Endothelial cell of umbilical vein (primary cell): ENCODE data around the gene PSPN. TPM values are rescaled to one million over a fixed set of nuclear protein-coding genes. Genes with fewer than 3 reads are reported as not detected.
A peak's percentile ranks its signal among the peaks of the same experiment; 100 is the strongest.

Experiments
- BruUV-seq: library from RNA; stranded (reverse); fragments of 400-500 nt; replicated peaks from 2 replicates; lab custom pipeline; 2021; lab: Mats Ljungman, UMichigan
- CTCF ChIA-PET: fragments of 300-600, 350-600 bp; sonication (Branson Sonifier 250); formaldehyde crosslinking; loops from one replicate; lab custom pipeline; 2021; ENCODE audit warnings: antibody characterized with exemption, inconsistent platforms; lab: Charles Lee
- POLR2A ChIA-PET: fragments of 300-600, 350-600 bp; sonication (Branson Sonifier 250); formaldehyde crosslinking; loops from one replicate; lab custom pipeline; 2021; ENCODE audit warnings: antibody characterized with exemption, inconsistent platforms; lab: Charles Lee
- DNase-seq: peaks from one replicate; pipeline ENCODE4 v3.0.0-alpha.2; 2011; ENCODE audit warnings: low read depth, low spot score
- FAIRE-seq: peaks from 2 replicates; lab custom pipeline; 2011; peaks lifted over from hg19 to GRCh38; lab: Jason Lieb, UNC
- H2AFZ ChIP-seq: 2 replicates; pipeline ENCODE4 v1.6.0; 2012; ENCODE audit warnings: low read depth, low read length, control low read depth, inconsistent platforms
- H3K27ac ChIP-seq: 2 replicates; pipeline ENCODE4 v1.5.1; 2011; ENCODE audit warnings: low read depth, mild to moderate bottlenecking, control low read depth, low read length, moderate library complexity; ENCODE audit not compliant: insufficient read depth
- H3K27me3 ChIP-seq, 2 experiments: 2 replicates each; pipeline versions ENCODE4 v1.6.0 to v1.6.1; 2011; ENCODE audit warnings: low read length in 2 of 2, mixed read lengths in 1 of 2; ENCODE audit not compliant: control insufficient read depth in 2 of 2, insufficient read depth in 2 of 2
- H3K36me3 ChIP-seq, 2 experiments: 2 replicates in 1 of 2; 3 replicates in 1 of 2; pipeline ENCODE4 v1.5.1; 2011; ENCODE audit warnings: low read length in 2 of 2, mild to moderate bottlenecking in 1 of 2, moderate library complexity in 1 of 2; ENCODE audit not compliant: control insufficient read depth in 2 of 2, insufficient read depth in 2 of 2; ENCODE audit errors: extremely low read depth in 1 of 2
- H3K4me1 ChIP-seq: 3 replicates; pipeline ENCODE4 v1.5.1; 2011; ENCODE audit warnings: mild to moderate bottlenecking, low read length; ENCODE audit not compliant: control insufficient read depth, insufficient read depth; ENCODE audit errors: extremely low read depth
- H3K4me2 ChIP-seq: 2 replicates; pipeline ENCODE4 v1.6.1; 2011; ENCODE audit warnings: low read length, control low read depth, mixed read lengths; ENCODE audit not compliant: insufficient read depth
- H3K4me3 ChIP-seq, 3 experiments: fragments of 200-600 bp in 1 of 3; sonication (generic), shearing (Covaris generic) in 1 of 3; replicated peaks in 1 of 3; 2 replicates each; pipeline ENCODE4 v1.5.1; 2011 to 2016; ENCODE audit warnings: control low read depth in 3 of 3, low read length in 3 of 3, mild to moderate bottlenecking in 2 of 3, inconsistent platforms in 1 of 3, low read depth in 1 of 3, moderate library complexity in 1 of 3; ENCODE audit not compliant: insufficient read depth in 1 of 3
- H3K79me2 ChIP-seq: 2 replicates; pipeline ENCODE4 v1.6.0; 2012; ENCODE audit warnings: low read length, inconsistent platforms; ENCODE audit not compliant: control insufficient read depth, insufficient read depth
- H3K9ac ChIP-seq: replicated peaks from 2 replicates; pipeline ENCODE3; 2011; ENCODE audit warnings: low read length, control low read depth; ENCODE audit not compliant: insufficient read depth; ENCODE audit errors: extremely low read depth
- H3K9me1 ChIP-seq: replicated peaks from 3 replicates; pipeline ENCODE4 v1.6.0; 2011; ENCODE audit warnings: mild to moderate bottlenecking, low read length; ENCODE audit not compliant: control insufficient read depth, insufficient read depth; ENCODE audit errors: extremely low read depth
- H3K9me3 ChIP-seq: replicated peaks from 2 replicates; pipeline ENCODE4 v1.5.1; 2012; ENCODE audit warnings: low read length, inconsistent platforms; ENCODE audit not compliant: control insufficient read depth, insufficient read depth
- H4K20me1 ChIP-seq: replicated peaks from 2 replicates; pipeline ENCODE3; 2011; ENCODE audit warnings: mild to moderate bottlenecking, low read length; ENCODE audit not compliant: control insufficient read depth, insufficient read depth; ENCODE audit errors: extremely low read depth
- EZH2 ChIP-seq: IDR thresholded peaks from 2 replicates; pipeline ENCODE4 v1.6.1; 2012; ENCODE audit warnings: borderline replicate concordance, low read depth, mild to moderate bottlenecking, moderate library complexity, low read length, inconsistent platforms; ENCODE audit not compliant: severe bottlenecking
- FOS ChIP-seq: IDR thresholded peaks from 2 replicates; pipeline ENCODE4 v1.6.1; 2011; ENCODE audit warnings: mild to moderate bottlenecking, low read length, moderate library complexity, borderline replicate concordance; ENCODE audit not compliant: insufficient read depth
- GATA2 ChIP-seq: IDR thresholded peaks from 2 replicates; pipeline ENCODE4 v1.7.0; 2011; ENCODE audit warnings: low read depth, mild to moderate bottlenecking, moderate library complexity, mixed read lengths, low read length; ENCODE audit not compliant: insufficient read length, insufficient read depth
- JUN ChIP-seq: IDR thresholded peaks from 2 replicates; pipeline ENCODE4 v1.6.1; 2011; ENCODE audit warnings: borderline replicate concordance, low read depth; ENCODE audit not compliant: insufficient read length, insufficient read depth
- MYC ChIP-seq: IDR thresholded peaks from one replicate; pipeline ENCODE4 v1.6.1; 2011; ENCODE audit warnings: mild to moderate bottlenecking, low read depth, low read length
- POLR2A ChIP-seq: IDR thresholded peaks from 2 replicates; pipeline ENCODE4 v1.6.1; 2012; ENCODE audit warnings: low read depth, mild to moderate bottlenecking, control low read depth, low read length
- POLR2AphosphoS5 ChIP-seq: IDR thresholded peaks from 2 replicates; pipeline ENCODE4 v1.6.1; 2012; ENCODE audit warnings: low read depth, mild to moderate bottlenecking, control low read depth, low read length, moderate library complexity; ENCODE audit not compliant: insufficient read depth
- dilution Hi-C: fragments of 300-500 bp; cut with MboI; formaldehyde crosslinking; loops from one replicate; pipeline ENCODE4 v1.15.0; 2019; ENCODE audit warnings: low sequenced_read_pairs; ENCODE audit not compliant: extremely low pct_ligation_motif_present
- intact Hi-C: fragments of 100-400 bp; cut with micrococcal nuclease; formaldehyde crosslinking; loops from one replicate; pipeline ENCODE4 v1.10.0; 2022
- polyA plus RNA-seq, 4 experiments: library from polyadenylated mRNA; depleted of rRNA in 3 of 4; stranded (reverse) in 3 of 4; unstranded in 1 of 4; fragments of >200 nt; gene quantifications; 2 replicates each; pipeline versions ENCODE4 v1.2.1 to v1.2.3, GENCODE V29; 2011 to 2012; ENCODE audit warnings: missing spikeins in 1 of 4
- total RNA-seq: library from RNA; stranded (reverse); gene quantifications from 2 replicates; pipeline ENCODE4 v1.2.3, GENCODE V29; 2021
- TF ChIP-seq, protein P1 (sequence below), 2 donors: IDR thresholded peaks; 1 replicate in 1 of 2; 2 replicates in 1 of 2; pipeline ENCODE4 v1.5.1; 2011; ENCODE audit warnings: low read length in 2 of 2, mild to moderate bottlenecking in 2 of 2, moderate library complexity in 2 of 2, control low read depth in 1 of 2, inconsistent platforms in 1 of 2, low read depth in 1 of 2; ENCODE audit not compliant: insufficient read depth in 1 of 2; ENCODE audit errors: extremely low read depth in 1 of 2
- TF ChIP-seq, protein P2 (sequence below): IDR thresholded peaks from 2 replicates; pipeline ENCODE4 v1.6.1; 2011; ENCODE audit not compliant: insufficient read depth, insufficient read length

PSPN gene
- total and polyA plus RNA-seq, 2 donors (not counting 3 experiments of a cell fraction or from before 2014, with no cell fraction given) = 0.84 to 1.0 TPM

GRCh38 chr19:6392221-6393073 lies 16.7 kb upstream of the PSPN start:
- peak overlapping the region; percentile 70 for H3K4me2 ChIP-seq
- peak overlapping the region; percentile 84 for H3K9ac ChIP-seq
- FAIRE-seq = no peak
- dilution Hi-C loops (no loop called here), intact Hi-C loops (loop anchor here (1.0 to 2.0 kb wide), 3 partner anchors 19 to 470 kb away; no protein-coding TSS in a partner anchor)
- no peaks in the 10 kb centered on the region for H3K9me3 ChIP-seq
- DNase-seq = no peak
- no peaks in the 10 kb centered on the region for H4K20me1 ChIP-seq
- H3K27ac ChIP-seq = peak overlapping the region; percentile 77
- peak overlapping the region; percentile 42 to 77 (median 74) for H3K4me3 ChIP-seq
- TSS peak; percentile 64 for BruUV-seq
- CTCF ChIA-PET = interaction anchor here (1.2 kb wide), 1 partner anchor 14 kb away, joined by 3 read pairs; no protein-coding TSS in a partner anchor
- peaks cover under 1 to 14% of the 10 kb centered on the region in 2 experiments for H3K36me3 ChIP-seq
- H2AFZ ChIP-seq = peak overlapping the region; percentile 96
- TF ChIP-seq MYC (no peak), FOS (no peak), JUN (no peak), POLR2AphosphoS5 (no peak), EZH2 (no peak), POLR2A (no peak), GATA2 (no peak)
- TF ChIP-seq, protein P1, sequence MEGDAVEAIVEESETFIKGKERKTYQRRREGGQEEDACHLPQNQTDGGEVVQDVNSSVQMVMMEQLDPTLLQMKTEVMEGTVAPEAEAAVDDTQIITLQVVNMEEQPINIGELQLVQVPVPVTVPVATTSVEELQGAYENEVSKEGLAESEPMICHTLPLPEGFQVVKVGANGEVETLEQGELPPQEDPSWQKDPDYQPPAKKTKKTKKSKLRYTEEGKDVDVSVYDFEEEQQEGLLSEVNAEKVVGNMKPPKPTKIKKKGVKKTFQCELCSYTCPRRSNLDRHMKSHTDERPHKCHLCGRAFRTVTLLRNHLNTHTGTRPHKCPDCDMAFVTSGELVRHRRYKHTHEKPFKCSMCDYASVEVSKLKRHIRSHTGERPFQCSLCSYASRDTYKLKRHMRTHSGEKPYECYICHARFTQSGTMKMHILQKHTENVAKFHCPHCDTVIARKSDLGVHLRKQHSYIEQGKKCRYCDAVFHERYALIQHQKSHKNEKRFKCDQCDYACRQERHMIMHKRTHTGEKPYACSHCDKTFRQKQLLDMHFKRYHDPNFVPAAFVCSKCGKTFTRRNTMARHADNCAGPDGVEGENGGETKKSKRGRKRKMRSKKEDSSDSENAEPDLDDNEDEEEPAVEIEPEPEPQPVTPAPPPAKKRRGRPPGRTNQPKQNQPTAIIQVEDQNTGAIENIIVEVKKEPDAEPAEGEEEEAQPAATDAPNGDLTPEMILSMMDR (IDR thresholded peaks at IDR 0.05; ENCODE audit: extremely low read depth in 1 of 2, insufficient read depth in 1 of 2, low read depth in 1 of 2, low read length in 2 of 2) = no peak
- TF ChIP-seq, protein P2, sequence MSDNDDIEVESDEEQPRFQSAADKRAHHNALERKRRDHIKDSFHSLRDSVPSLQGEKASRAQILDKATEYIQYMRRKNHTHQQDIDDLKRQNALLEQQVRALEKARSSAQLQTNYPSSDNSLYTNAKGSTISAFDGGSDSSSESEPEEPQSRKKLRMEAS = no peak
- H3K27me3 ChIP-seq = no peaks in the 10 kb centered on the region
- peaks cover 18% of the 10 kb centered on the region for H3K79me2 ChIP-seq
- POLR2A ChIA-PET = no interaction called here
- H3K9me1 ChIP-seq = no peaks in the 10 kb centered on the region
- peaks cover 7% of the 10 kb centered on the region for H3K4me1 ChIP-seq
